Mesodermal cell (in vitro differentiated cells): ENCODE results near the gene IRAK1BP1.

Experiments used
- H3K27ac ChIP-seq: 2 replicates; pipeline ENCODE4 v1.7.0; 2013; ENCODE audit warnings: mild to moderate bottlenecking, low read depth, low read length, moderate library complexity; ENCODE audit not compliant: severe bottlenecking
- H3K36me3 ChIP-seq: 2 replicates; pipeline ENCODE4 v1.7.1; 2013; ENCODE audit warnings: mild to moderate bottlenecking, low read length, moderate library complexity; ENCODE audit not compliant: control insufficient read depth, insufficient read depth
- H3K4me1 ChIP-seq: one replicate; pipeline ENCODE4 v1.7.1; 2013; ENCODE audit warnings: mild to moderate bottlenecking, low read length; ENCODE audit not compliant: insufficient read depth, control insufficient read depth, poor library complexity, severe bottlenecking
- H3K4me3 ChIP-seq: 2 replicates; pipeline ENCODE4 v1.7.0; 2013; ENCODE audit warnings: low read length, control low read depth, mild to moderate bottlenecking; ENCODE audit not compliant: insufficient read depth, poor library complexity, severe bottlenecking; ENCODE audit errors: extremely low read depth
- H3K9me3 ChIP-seq: 2 replicates; pipeline ENCODE4 v1.7.1; 2013; ENCODE audit warnings: mild to moderate bottlenecking, low read length, moderate library complexity; ENCODE audit not compliant: control insufficient read depth
- WGBS, 2 experiments: methylation state at CpG; one replicate each; pipeline ENCODE4 v1.1.5; 2013; ENCODE audit warnings: missing lambda C conversion rate in 2 of 2; ENCODE audit not compliant: insufficient coverage in 2 of 2; 5-methylcytosine and 5-hydroxymethylcytosine counted together

Gene IRAK1BP1

GRCh38 chr6:78935553-78935952, 68.2 kb downstream of the IRAK1BP1 start:
- no peaks in the 10 kb centered on the region for H3K9me3 ChIP-seq
- no peak overlapping the region for H3K27ac ChIP-seq
- no peak overlapping the region for H3K4me3 ChIP-seq
- WGBS, 2 experiments: no CpG with 5 or more reads among the region's 2 CpGs
- H3K4me1 ChIP-seq: no peaks in the 10 kb centered on the region
- peaks cover 10% of the 10 kb centered on the region for H3K36me3 ChIP-seq

GRCh38 chr6:78936515-78936914, 69.2 kb downstream of the IRAK1BP1 start:
- Histone ChIP-seq H3K27ac (no peak overlapping the region), H3K36me3 (peaks cover 16% of the 10 kb centered on the region), H3K4me3 (no peak overlapping the region), H3K4me1 (no peaks in the 10 kb centered on the region), H3K9me3 (no peaks in the 10 kb centered on the region)
- 100% methylated on average over 1 of the region's 2 CpGs; no CpG with 5 or more reads in 1 of the 2 experiments for whole genome bisulfite sequencing, 2 experiments

GRCh38 chr6:78942446-78942845, 75.1 kb downstream of the IRAK1BP1 start:
- H3K9me3 ChIP-seq: no peaks in the 10 kb centered on the region
- no peak overlapping the region for H3K4me3 ChIP-seq
- no peaks in the 10 kb centered on the region for H3K4me1 ChIP-seq
- H3K36me3 ChIP-seq: peaks cover 66% of the 10 kb centered on the region
- no peak overlapping the region for H3K27ac ChIP-seq
- whole genome bisulfite sequencing, 2 experiments: no CpG with 5 or more reads among the region's 1 CpG

- Histone ChIP-seq H3K4me1 (no peaks in the 10 kb centered on the region), H3K36me3 (peaks cover 86% of the 10 kb centered on the region), H3K27ac (no peak overlapping the region), H3K4me3 (no peak overlapping the region), H3K9me3 (peaks cover 16% of the 10 kb centered on the region)
- no CpG with 5 or more reads among the region's 2 CpGs for WGBS, 2 experiments
Measured at GRCh38 chr6:78947529-78947928, 80.2 kb downstream of the IRAK1BP1 start.

- no CpG with 5 or more reads among the region's 2 CpGs for WGBS, 2 experiments
- Histone ChIP-seq H3K4me1 (no peaks in the 10 kb centered on the region), H3K9me3 (peaks cover 16% of the 10 kb centered on the region), H3K27ac (no peak overlapping the region), H3K36me3 (peaks cover 87% of the 10 kb centered on the region), H3K4me3 (no peak overlapping the region)
Measured at GRCh38 chr6:78947962-78948361, 80.6 kb downstream of the IRAK1BP1 start.

- H3K4me1 ChIP-seq: no peaks in the 10 kb centered on the region
- H3K9me3 ChIP-seq: peaks cover 16% of the 10 kb centered on the region
- H3K36me3 ChIP-seq: peaks cover 90% of the 10 kb centered on the region
- no peak overlapping the region for H3K27ac ChIP-seq
- WGBS, 2 experiments: 100% methylated on average over 1 to 2 of the region's 3 CpGs
- H3K4me3 ChIP-seq: no peak overlapping the region
Measured at GRCh38 chr6:78948785-78949184, 81.4 kb downstream of the IRAK1BP1 start.

GRCh38 chr6:78952362-78952761, 85.0 kb downstream of the IRAK1BP1 start:
- no peak overlapping the region for H3K27ac ChIP-seq
- 80% methylated on average over 1 of the region's 1 CpG; no CpG with 5 or more reads in 1 of the 2 experiments for WGBS, 2 experiments
- H3K36me3 ChIP-seq: peaks cover 78% of the 10 kb centered on the region

More at GRCh38 chr6:78952362-78952761, 85.0 kb downstream of the IRAK1BP1 start:
- H3K9me3 ChIP-seq: peaks cover 16% of the 10 kb centered on the region
- H3K4me3 ChIP-seq: no peak overlapping the region
- no peaks in the 10 kb centered on the region for H3K4me1 ChIP-seq
